ENCODE measurements around the gene SLC4A2.

The SLC4A2 gene

DNA sequence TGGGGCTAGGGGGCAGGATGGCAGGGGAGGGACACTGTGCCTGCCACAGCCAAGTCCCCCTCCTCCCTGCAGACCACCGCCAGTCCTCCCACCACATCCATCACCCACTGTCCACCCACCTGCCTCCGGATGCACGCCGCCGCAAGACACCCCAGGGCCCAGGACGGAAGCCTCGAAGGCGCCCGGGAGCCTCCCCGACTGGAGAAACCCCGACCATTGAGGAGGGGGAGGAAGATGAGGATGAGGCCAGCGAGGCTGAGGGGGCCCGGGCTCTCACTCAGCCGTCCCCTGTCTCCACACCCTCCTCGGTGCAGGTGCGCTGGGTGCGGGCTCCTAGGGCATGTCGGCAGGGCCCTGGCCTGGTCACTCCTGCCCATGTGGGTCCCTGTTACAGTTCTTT is 5.1 kb downstream of the SLC4A2 start:
- no peak for DNase-seq (ENCODE audit: low read depth in 2 of 2)

DNA sequence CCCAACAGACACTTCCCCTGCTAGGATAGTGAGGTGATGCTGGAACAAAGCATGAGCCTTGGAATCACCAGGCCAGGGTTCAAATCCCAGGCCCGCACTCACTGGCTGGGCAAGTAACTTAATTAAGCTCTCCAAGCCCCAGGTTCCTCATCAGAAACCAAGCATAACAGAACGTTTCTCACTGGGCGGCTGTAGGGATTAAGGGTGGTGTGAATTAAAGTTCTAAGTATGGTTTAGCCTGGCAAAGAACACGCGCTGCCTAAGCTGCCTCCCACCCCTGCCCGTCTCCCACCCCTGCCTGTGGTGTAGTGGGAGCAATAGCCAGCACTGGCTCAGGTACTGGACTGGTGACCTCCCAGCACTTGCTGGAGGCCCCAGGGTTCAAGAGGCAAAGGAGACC is 5.6 kb downstream of the SLC4A2 start:
- no peak for DNase-seq (ENCODE audit: low read depth in 2 of 2)

DNA sequence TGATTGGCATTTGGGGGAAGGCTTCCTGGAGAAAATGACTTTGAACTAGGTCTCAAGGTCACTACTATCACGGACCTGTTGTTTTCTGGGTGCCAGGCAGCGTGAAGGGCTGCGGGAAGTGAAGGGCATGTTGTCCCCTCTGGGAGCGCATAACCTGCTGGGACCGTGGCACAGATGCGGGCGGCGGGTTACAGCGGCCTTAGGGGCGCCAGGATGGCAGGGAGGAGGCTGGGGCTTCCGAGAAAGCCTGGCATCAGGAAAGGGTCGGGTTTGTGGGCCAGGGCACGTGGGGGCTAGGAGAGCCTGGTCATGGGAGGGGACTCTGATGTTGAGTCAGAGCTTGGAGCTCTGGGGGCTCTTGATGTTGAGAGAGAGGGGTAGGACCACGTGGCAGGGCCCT is 6.1 kb downstream of the SLC4A2 start:
- no peak for DNase-seq (ENCODE audit: low read depth in 2 of 2)

DNA sequence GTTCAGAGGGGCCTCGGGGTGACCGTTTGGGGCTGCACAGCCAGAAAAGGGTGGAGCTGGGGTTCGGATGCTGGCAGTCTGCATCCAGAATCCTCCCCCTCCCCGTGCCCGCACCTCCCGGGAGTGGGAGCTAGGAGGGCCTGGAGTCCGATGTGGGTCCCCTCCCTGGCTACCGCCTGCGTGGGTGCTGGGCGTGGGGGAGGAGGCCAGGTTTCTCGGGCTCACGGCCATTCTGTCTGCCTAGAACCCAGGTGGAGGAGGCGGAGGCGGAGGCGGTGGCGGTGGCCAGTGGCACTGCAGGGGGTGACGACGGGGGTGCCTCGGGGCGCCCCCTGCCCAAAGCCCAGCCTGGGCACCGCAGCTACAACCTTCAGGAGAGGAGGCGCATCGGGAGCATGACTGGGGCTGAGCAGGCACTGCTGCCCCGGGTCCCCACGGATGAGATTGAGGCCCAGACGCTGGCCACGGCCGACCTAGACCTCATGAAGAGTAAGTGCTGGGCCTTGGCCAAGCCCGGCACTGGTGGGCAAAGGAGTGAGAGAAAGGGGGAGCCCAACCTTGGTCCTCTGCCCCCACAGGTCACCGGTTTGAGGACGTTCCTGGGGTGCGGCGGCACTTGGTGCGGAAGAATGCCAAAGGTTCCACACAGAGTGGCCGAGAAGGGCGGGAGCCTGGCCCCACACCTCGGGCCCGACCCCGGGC is 7.0 kb downstream of the SLC4A2 start:
- no peak for DNase-seq (ENCODE audit: low read depth in 2 of 2)

DNA sequence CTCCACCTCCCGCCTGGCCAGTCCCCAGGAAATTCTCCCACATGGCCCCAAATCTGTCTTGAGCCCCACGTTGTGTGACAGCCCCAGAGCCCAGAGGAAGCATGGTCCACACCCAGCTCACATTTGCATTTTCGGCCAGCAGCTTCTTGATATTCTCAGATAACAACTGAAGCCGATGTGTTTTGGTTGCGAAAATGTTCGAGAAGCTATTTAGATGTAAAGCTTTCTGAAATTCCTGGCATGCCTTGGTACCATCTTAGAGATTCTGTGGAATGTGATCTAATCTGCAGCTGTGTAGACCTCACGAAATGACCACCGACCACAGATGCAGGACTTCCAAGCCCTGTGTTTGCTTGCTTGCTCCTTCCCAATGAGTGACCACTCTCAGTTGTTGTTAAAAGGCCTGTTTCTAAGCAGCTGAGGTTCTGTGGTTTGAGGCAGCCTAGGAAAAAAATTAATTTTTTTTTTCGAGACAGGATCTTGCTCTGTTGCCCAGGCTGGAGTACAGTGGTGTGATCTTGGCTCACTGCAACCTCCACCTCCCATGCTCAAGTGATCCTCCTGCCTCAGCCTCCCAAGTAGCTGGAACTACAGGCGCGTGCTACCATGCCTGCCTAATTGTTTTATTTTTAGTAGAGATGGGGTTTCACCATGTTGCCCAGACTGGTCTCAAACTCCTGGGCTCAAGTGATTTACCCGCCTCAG is 8.8 kb downstream of the SLC4A2 start:
- no peak for DNase-seq (ENCODE audit: low read depth in 2 of 2)

DNA sequence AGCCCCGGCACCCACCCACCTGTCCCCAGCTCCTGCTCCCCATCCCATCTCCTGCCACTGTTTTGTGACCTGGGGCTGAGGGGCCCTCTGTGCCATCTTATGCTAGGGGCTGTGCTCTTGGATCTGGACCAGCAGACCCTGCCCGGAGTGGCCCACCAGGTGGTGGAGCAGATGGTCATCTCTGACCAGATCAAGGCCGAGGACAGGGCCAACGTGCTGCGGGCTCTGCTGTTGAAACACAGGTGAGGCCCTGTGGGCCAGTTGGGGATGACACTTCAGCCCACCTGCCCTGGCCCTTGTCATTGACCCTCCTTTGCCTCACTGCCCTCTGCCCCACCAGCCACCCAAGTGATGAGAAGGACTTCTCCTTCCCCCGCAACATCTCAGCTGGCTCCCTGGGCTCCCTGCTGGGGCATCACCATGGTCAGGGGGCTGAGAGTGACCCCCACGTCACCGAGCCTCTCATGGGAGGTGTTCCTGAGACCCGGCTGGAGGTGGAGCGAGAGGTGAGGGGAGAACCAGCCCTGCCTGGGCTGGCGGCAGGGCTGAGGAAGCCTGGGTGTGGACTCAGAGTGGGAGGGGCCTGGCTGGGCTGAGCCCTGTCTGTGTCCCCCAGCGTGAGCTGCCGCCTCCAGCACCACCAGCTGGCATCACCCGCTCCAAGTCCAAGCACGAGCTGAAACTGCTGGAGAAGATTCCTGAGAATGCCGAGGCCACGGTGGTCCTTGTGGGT is 10.6 kb downstream of the SLC4A2 start:
- no peak for DNase-seq (ENCODE audit: low read depth in 2 of 2)

DNA sequence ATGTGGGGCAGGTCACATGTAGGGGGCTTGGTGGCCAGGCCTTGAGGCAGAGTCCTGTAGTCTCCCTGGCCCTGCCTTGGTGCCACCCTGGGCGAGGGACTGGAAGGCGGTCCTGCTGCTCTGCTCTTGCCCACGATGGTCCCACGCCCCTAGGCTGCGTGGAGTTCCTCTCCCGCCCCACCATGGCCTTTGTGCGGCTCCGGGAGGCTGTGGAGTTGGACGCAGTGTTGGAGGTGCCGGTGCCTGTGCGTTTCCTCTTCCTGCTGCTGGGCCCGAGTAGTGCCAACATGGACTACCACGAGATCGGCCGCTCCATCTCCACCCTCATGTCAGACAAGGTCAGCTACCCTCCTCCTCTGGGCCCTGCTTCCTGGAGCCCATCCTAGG is 11.2 kb downstream of the SLC4A2 start:
- no peak for DNase-seq (ENCODE audit: low read depth in 2 of 2)

DNA sequence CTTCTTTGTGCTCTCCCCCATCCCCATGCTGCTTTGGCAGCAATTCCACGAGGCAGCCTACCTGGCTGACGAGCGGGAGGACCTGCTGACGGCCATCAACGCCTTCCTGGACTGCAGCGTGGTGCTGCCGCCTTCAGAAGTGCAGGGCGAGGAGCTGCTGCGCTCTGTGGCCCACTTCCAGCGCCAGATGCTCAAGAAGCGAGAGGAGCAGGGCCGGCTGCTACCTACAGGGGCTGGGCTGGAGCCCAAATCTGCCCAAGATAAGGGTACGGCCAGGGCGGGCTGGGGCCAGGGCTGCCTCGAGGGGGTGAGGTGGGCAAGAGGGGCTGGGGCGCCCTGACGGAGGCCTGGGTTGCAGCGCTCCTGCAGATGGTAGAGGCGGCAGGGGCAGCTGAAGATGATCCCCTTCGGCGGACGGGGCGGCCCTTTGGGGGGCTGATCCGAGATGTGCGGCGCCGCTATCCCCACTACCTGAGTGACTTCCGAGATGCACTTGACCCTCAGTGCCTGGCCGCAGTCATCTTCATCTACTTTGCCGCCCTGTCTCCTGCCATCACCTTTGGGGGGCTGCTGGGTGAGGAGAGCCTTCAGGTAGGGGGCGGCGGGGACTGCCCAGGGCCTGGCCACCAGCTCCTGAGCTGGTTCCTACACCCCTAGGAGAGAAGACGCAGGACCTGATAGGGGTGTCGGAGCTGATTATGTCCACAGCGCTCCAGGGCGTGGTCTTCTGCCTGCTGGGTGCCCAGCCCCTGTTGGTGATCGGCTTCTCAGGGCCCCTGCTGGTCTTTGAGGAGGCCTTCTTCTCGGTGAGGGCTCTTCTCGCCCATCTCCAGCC is 11.9 kb downstream of the SLC4A2 start:
- DNase-seq (ENCODE audit: low read depth in 2 of 2): no peak

DNA sequence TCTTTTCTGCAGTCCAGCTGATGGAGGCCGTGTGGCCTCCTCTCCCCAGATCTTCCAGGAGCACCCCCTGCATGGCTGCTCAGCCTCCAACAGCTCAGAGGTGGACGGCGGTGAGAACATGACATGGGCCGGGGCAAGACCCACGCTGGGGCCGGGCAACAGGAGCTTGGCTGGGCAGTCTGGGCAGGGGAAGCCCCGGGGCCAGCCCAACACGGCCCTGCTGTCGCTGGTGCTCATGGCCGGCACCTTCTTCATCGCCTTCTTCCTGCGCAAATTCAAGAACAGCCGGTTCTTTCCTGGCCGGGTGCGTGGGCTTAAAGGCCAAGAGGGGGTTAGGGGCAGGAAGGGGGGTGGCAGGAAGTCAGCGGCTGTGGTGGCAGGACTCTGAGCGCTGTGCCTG is 14.6 kb downstream of the SLC4A2 start:
- no peak for DNase-seq (ENCODE audit: low read depth in 2 of 2)

DNA sequence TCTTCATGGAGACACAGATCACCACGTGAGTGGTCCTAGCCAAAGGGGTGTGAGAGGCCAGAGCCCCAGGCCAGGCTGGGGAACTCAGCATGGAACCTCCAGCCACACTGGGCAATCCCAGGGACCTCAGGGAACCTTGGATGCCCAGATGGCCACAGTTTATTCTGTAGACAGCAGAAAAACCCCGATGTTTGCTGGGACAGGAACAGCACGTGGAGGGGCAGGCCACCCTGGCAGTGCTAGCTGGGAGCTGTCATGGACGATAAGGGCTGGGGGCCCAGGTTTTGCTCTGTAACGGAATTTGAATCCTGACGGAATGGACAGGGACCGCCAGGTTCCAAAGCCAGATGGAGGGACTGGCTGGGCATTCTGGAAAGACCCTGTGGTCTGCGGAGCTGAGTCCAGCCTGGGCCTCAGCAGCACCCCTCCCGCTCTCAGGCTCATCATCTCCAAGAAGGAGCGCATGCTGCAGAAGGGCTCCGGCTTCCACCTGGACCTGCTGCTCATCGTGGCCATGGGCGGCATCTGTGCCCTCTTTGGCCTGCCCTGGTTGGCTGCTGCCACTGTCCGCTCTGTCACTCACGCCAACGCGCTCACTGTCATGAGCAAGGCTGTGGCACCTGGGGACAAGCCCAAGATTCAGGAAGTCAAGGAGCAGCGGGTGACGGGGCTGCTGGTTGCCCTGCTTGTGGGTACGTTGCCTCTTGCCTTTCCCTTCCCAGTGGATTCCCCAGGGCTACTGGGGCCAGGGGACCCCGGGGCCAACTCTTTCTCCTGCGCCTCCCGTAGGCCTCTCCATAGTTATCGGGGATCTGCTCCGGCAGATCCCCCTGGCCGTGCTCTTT is 15.7 kb downstream of the SLC4A2 start:
- no peak for DNase-seq (ENCODE audit: low read depth in 2 of 2)

DNA sequence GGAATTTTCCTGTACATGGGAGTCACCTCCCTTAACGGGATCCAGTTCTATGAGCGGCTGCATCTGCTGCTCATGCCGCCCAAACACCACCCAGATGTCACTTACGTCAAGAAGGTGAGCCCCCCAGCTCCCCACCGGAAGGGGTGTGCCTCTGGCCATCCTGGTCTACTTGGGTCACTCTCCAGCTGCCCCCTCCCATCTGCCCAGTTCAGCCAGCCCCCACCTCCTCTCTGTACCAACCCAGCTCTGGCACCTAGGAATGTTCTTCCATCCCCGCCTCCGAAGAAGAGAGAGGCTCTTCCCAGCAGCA is 16.2 kb downstream of the SLC4A2 start:
- DNase-seq (ENCODE audit: low read depth in 2 of 2): no peak

DNA sequence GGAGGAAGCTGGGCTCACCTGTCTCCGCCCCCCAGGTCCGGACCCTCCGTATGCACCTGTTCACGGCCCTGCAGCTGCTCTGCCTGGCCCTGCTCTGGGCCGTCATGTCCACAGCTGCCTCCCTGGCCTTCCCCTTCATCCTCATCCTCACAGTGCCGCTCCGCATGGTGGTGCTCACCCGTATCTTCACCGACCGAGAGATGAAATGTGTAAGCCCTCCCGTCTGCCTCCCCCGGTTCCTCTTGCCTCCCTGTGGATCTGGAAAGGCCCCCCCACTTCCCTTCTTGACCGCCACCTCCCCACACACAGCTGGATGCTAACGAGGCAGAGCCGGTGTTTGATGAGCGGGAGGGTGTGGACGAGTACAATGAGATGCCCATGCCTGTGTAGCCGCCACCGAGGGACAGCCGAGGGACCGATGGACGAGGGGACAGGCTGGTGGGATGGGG is 16.6 kb downstream of the SLC4A2 start:
- no peak for DNase-seq (ENCODE audit: low read depth in 2 of 2)

DNA sequence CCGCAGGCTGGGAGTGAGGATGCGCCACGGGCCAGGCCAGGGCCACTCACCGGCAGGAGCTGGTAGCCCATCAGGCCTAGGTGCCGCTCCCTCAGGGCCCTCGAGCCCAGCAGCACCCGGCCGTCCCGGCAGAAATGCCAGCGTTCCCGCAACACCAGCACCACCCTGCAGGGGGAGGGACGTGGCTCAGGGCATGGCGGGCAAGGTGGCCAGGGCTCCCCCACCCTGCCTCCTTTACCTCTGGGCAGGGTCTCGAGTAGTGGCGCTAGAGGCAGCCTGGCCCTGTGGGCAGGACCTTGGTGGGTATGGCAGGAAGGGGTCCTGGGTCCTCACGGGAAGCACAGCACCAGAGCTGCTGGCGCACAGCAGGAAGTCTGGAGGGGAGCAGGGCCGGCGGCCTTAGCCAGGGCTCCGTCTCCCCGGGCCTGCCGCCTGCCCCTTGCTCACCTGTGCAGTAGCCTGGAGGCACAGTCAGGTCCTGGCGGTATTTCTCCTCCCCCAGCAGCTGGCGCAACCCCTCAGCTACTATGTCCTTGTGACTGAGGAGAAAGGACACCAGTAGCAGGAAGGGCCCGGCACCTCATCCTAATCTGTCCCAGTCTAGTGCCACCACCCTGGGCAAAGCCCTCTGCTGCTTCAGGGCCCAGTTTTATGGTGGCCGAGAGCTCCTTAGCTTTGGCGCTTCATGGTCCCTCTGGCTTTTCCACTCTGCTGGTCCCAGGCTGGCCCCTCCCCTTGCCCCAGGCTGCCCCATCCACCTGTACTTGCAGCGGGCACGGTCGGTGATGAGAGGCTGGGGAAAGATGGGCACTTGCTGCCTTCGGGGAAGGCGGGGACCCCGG is 17.7 kb downstream of the SLC4A2 start:
- no peak for DNase-seq (ENCODE audit: low read depth in 2 of 2)

DNA sequence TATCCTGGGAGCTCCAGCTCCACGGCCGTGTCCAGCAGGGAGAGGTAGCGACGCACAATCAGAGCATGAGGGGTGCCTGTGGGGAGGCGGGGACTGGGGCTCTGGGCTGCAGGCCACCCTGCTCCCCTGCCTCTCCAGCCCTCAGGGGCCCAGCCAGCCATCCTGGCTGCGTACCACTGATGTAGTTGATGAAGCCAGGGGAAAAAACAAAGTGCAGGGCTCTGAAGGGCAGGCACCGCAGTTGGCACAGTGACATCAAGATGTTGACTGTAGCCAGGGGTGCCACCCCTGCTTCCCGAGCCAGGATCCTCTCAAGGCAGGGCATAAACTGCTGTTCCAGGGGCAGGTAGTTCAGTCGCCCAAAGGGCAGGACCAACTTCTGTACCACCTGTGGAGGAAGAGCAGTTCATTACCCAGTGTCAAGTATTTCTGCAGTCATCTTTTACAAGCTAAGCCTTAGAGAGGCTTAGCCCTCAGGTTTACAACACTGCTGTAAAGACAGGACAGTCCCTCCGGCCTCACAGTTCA is 18.4 kb downstream of the SLC4A2 start:
- no peak for DNase-seq (ENCODE audit: low read depth in 2 of 2)

DNA sequence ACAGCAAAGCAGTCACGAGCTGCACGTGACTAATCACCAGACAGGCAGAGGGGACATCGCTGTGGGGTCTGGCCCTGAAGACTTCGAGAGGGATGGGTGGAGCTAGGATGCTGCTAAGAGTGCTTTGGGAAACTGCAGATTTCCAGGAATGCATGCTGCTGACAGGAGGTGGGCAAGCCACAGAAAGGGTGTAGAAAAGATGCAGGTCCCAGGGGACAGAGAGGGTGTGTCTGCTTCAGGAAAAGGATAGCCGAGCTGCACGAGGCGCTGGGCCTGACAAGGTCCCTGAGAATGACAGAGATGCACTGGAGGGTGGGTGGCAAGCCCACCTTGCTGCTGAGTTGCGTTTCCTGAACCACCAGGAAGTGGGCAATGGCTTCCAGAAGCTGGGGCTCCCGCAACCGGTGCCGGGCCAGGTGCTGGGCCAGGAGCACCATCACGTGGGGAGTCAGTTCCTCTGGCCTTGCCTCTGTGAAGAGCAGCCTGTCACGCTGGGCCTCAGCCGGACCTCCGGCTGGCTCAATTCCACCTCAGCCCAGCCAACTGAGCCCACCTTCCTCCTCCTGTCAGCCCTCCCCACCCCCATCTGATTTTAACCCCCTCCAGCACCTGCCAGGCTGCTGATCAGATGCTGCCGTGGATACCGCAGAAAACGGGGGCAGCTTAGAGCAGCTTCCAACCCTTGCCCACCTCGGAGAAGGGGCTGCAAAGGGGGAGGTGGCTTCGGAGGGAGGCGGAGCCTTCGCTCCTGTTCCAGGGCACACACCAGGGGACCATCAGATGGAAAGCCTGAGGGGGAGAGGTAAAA is 19.0 kb downstream of the SLC4A2 start:
- no peak for DNase-seq (ENCODE audit: low read depth in 2 of 2)

DNA sequence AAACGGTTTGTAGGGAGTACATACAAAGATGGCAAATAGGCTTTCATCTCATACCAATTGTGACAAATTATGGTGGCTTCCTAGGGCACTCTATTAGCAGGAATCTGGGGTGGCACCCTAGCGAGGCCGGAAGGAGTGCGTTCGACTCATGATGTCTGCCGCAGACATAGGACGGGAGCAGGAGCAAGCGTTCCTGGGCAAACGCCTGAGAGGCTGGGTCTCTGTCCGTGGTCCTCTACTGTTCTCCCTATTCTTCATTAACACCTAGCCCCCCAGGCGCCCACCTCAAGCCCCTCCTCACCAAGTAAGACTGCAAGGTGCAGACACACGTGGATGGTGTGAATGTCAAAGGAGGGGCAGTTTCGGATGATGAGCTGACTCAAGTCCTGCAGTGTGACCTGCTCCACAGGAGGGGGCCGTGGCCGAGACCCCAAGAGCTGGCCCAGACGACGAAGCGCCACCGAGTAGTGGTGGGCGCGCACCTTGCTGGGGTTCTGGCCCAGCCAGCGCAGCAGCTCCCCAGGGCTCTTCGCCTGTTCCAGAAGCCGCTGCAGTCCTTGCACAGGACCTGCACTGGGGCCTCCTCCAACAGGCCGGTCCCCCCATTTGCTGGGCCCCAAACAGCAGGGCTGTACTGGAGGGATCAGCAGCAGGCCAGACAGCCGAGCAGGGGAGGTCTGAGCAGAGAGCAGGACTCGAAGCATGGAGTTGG is 20.0 kb downstream of the SLC4A2 start:
- DNase-seq (ENCODE audit: low read depth in 2 of 2): no peak

DNA sequence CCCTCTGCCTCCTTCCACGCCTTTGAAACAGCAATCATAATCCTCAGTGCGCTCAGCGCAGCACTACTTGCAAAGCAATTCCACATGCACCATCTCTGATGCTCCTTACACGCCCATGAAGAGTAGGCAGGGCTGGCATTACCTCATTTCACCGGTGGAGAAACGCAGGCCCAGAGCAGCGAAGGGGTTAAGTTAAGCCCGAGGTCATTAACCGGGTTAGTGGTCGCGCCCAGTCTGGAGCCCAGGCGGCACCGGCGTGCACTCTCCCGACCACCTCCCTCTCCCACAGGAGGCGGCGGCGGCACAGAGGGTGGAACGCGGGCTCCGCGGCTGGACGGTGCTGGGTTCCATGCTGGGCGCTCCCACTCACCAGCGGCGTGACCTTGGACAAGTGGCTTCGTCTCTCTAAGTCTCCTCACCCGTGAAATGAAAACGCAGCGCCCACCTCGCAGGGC is 20.7 kb downstream of the SLC4A2 start:
- no peak for DNase-seq (ENCODE audit: low read depth in 2 of 2)

DNA sequence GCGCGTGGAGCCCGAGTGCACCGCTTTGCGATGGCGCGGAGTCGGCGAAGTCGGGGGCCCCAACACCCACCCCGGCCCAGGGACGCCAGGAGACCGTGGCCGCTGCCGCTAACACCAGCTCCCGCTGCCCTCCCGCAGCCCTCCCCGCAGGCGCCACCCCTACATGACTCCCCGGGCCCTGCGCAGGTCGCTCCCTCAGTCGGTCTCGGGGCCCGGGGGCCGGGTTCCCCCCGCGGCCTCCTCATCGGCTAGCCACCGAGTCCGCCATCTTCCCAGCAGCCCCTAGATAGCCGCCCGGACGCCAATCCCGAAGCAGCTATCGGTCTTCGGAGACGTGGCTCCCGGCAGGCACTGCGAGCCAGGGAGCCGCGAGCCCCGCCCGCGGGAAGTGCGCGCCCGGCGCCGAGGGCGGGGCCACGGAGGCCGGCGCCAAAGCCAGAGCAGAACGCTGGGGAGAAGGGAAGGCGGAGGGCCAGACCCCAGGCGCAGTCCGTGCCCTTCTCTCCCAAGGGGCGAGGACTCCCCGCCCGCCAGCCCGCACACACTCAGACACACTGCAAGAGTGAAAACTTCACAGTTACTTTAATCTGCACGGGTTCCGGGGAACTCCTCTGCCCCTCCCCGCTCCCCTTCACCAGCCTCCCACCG is 21.3 kb downstream of the SLC4A2 start, which contains the start of gene FASTK:
TSS of gene FASTK (minus strand) at position 288 of the 648 bp plus-strand sequence. CDS start at position 245, 43 bp downstream.
- DNase-seq (ENCODE audit: low read depth in 2 of 2): peak; percentile 77 to 79

All from stimulated activated CD4-positive, alpha-beta T cell treated with anti-CD3 and anti-CD28 coated beads, Interleukin-12 subunit alpha, Interleukin-12 subunit beta, amount 100 ng/mL, for 24 hours (primary cell).